HFF-Myc (cell line): ENCODE measurements around the gene MCCD1.

ENCODE experiments used
- DNase-seq: peaks from one replicate; pipeline ENCODE4 v3.0.0-alpha.2; 2011; ENCODE audit warnings: low read depth; ENCODE audit errors: extremely low read depth
- H3K4me3 ChIP-seq: replicated peaks from 2 replicates; pipeline ENCODE4 v1.5.1; 2011; ENCODE audit warnings: low read depth, mild to moderate bottlenecking, control low read depth, low read length
- CTCF ChIP-seq: IDR thresholded peaks from 2 replicates; pipeline ENCODE4 v1.5.1; 2012; ENCODE audit warnings: mild to moderate bottlenecking, low read depth, low read length, control low read depth; ENCODE audit errors: missing control alignments

MCCD1 gene

GRCh38 chr6:31567531-31568370, 39.0 kb downstream of the MCCD1 start:
- TF ChIP-seq CTCF = no peak
- no peak overlapping the region for H3K4me3 ChIP-seq
- DNase-seq = no peak

DNA sequence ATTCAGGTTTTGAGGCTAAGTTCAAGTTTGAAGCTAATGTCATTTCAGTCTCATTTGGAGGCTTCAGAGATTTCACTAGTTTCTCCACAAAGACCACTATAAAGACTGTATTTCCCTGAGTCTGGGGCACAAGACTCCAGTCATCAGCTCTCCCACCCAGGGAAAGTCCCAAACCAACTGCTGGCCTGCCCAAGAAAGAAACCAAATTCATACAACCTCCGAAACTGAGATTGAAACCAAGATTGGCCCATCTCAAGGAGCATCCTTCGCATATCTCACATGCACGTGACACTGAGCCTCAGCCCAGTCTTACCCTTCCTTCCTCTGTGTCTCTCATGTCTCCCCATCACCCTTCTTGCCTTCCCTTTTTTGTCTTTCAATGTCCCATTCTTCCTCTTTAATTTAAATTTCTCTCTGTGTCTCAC, 39.8 kb downstream of the MCCD1 start:
- no peak overlapping the region for H3K4me3 ChIP-seq
- TF ChIP-seq CTCF = no peak
- no peak for DNase-seq

DNA sequence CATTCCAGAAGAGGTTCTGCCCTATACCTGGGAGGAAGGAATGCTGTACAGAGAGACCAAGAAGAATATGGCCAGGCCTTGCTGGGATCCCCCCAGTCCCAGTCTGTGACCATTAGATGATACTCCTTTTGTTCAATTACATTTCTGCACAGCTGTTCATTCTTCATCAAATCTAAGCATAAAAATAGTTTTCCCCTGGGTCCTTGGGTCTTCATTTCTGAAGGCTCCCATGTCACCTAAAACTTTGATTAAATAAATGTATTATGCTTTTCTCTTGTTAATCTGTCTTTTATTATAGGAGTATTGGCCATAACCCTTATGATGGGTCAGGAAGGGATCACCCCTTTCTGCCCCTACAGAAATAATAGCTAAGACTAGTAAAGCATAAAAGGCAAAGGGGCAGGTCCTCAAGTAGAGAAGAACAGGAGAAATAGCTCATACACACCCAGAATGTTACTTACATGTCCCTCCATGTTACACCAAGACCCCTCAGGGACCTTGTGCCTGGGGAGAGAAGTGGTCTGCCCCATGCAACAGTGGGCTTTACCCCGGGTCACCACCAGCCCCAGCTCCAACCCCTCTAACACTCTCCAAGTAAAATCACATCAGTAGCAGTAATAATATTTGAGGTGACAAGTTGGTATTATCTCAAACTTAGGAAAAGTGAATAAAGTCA, 41.2 kb downstream of the MCCD1 start:
- H3K4me3 ChIP-seq = no peak overlapping the region
- no peak for DNase-seq
- no peak for TF ChIP-seq CTCF

GRCh38 chr6:31572041-31572911, 43.5 kb downstream of the MCCD1 start, which contains the start of gene LTA:
LTA (plus strand) TSS chr6:31572289; CDS start chr6:31572743, 454 bp downstream.
- no peak for DNase-seq
- H3K4me3 ChIP-seq = no peak within 1 kb of the TSS
- no peak for TF ChIP-seq CTCF

DNA sequence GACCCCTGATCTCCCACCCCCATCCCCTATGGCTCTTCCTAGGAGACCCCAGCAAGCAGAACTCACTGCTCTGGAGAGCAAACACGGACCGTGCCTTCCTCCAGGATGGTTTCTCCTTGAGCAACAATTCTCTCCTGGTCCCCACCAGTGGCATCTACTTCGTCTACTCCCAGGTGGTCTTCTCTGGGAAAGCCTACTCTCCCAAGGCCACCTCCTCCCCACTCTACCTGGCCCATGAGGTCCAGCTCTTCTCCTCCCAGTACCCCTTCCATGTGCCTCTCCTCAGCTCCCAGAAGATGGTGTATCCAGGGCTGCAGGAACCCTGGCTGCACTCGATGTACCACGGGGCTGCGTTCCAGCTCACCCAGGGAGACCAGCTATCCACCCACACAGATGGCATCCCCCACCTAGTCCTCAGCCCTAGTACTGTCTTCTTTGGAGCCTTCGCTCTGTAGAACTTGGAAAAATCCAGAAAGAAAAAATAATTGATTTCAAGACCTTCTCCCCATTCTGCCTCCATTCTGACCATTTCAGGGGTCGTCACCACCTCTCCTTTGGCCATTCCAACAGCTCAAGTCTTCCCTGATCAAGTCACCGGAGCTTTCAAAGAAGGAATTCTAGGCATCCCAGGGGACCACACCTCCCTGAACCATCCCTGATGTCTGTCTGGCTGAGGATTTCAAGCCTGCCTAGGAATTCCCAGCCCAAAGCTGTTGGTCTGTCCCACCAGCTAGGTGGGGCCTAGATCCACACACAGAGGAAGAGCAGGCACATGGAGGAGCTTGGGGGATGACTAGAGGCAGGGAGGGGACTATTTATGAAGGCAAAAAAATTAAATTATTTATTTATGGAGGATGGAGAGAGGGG, 44.7 kb downstream of the MCCD1 start:
- no peak overlapping the region for H3K4me3 ChIP-seq
- TF ChIP-seq CTCF = no peak
- DNase-seq = no peak
